Activated CD4-positive, alpha-beta T cell treated with anti-CD3 and anti-CD28 coated beads, Interleukin-10, Interleukin-2, amounts not matched to agents 100 ng/mL and 50 ng/mL, durations not matched to agents 16 hours and 8 hours (primary cell): ENCODE data around the gene NDST3.

Experiments
- DNase-seq: peaks from one replicate; pipeline ENCODE4 v3.0.0-alpha.2; 2020

The NDST3 gene

DNA sequence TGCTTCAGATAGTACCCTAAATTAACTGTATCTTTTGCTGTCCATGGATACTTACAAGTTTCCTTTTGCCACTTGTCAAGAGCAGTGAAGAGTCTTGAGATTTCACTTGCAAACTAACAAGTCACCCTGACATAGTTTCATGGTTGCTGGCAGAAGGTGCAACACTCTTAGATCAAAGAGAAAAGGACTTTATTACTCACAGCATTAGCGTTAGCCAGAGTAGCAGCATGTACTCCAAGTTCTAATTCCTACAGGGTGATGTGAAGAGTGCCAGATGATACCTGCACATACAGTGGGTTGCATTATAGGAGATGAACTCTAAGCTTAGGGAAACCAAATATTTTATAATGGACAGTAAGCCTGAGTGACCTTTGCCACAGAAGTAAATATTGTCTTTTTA, 47.9 kb downstream of the NDST3 start:
- no peak for DNase-seq

DNA sequence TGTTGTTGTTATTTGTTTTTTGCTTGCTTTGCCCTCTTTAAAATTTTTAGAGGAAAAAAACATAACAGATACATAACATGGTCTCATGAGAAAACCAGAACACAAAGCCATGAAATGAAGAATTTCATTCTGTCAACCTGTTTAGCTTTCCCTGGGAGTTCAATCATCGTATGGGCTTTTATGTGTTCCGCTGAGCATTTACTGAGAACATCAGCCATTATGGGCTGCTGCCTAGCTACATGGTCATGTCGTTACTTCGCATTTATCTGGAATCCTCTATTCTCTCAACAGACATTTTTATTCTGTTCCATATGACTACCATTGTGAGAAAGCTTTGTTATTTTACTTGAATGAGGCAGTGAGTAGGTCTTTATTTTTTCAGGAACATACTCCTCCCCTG, 51.4 kb downstream of the NDST3 start:
- DNase-seq = no peak

DNA sequence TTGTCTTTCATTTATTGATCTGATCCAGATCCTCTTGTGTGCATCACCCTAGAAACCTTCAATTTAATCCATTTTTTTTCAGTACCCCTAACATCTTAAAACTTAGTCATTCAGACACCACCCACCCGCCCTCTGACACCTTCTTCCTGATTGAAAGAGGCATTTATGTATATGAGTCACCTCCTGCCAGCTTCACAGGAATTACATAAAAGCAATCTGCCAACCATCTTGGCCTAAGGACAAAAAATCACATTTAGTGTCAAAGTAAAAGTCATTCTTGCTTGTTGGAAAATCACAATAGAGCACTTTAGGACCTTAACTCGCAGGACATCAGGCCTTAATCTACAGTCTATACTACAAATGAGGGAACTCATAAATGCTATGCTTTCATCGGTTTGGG, 52.1 kb downstream of the NDST3 start:
- DNase-seq = peak; percentile 16

DNA sequence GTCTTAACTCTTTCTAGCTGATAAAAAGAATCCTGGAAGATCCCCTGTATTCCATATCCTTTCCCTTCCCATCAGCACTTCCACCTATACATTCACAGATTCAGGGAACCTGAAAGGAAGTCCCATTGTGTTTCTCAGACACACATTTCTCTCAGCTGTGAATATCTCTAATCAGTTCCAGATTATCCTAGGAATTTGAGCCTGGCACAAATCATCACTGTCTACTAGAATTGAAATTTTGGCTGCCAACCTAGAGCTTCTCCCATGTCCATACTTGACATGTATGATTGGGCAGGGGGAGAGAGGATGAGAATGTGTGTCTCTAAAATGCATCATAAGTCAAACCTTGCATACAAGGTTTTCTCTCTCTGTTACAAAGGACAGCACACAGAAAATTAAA, 53.1 kb downstream of the NDST3 start:
- no peak for DNase-seq

DNA sequence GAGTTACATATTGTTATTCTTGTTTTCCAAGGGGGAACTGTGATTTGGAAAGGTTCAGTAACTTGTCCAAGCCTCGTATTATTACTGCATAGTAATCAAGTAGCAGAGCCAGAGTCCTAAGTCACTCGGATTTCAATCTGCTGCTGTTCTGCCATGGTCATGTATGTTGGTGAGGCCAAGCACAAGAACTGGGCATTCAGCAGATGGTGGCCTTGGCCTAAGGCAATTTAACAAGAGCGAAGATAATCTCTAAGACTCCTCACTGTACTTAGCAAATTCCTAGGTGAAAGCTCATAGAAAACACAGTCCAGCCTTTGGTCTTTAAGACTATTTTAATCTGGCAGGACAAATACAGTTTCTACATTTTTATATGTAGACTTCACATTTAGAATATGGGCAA, 64.8 kb downstream of the NDST3 start:
- no peak for DNase-seq

DNA sequence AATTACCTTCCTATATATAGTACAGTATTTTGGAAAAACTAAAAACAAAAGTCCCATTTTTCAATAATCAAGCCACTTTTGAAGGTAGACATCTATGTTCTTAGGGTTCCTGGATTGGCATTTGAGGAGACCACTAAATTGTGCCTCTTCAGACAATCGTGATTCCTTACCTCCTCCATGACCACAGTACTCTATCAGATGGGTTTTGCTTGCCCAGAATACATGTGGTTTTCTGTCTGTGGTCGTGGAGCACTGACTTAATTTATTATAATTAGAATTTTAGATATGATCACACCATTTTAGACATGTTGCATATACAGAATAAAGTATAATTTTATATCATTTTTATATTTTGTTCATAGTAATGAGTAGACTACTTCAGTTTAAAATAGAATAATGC, 67.9 kb downstream of the NDST3 start:
- no peak for DNase-seq

DNA sequence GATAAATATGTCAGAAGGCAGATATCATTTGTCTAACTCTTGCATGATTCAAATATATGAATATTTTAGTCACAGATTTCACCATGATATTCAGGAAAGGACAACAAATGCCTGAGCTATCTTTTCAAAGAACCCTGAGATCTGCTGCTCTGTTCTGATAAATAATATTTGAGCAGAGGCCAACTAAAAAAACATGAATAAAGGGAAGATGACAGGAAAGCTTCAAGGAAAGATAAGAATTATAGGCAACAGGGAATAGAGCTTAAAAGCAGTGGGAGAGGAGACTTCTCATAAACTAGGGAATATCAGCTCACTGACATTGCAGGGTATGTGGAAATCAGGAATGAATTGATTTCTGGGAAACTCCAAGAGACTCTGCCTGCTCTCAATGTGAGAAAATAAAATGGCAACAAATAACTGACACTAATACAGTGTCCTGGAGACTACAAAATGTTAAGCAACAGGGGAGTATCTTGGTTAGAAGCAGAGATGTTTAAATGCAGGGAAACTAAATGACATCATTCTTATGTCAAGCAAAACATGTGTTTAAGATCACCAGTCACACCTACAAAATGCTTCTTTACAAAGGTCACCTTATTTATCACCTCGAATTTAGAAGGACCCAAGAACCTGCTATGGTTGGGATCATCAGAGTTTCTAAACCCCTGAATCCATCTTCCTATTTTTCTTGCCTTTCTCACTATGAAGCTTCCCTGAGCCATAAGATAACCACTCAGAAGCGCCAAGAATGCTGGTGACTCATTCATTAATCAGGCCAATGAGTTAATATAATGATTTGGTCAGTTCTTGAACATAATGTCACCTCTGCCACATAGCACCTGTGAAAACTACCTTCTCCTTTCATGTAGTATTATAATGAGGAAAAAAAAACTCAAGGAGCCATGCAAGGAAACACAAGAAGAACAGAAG, 78.1 kb downstream of the NDST3 start:
- no peak for DNase-seq

DNA sequence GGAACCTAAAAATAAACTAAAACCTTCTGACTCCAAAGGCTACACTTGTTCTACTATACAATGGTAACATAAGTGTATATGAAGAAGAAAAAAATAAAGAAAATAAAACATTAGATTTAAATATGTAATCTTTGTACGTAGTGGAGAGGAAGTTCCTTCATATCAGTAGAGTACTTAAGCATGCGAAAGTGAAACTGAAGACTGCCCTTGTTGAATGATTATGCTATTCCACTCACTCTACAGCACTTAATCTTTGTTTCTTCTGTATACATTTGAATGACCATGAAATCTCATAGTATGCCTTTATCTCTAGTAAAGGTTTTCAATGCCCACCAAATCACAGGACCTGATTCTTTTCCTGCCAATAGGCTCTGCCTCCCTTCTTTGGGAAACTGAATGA, 78.9 kb downstream of the NDST3 start:
- no peak for DNase-seq

DNA sequence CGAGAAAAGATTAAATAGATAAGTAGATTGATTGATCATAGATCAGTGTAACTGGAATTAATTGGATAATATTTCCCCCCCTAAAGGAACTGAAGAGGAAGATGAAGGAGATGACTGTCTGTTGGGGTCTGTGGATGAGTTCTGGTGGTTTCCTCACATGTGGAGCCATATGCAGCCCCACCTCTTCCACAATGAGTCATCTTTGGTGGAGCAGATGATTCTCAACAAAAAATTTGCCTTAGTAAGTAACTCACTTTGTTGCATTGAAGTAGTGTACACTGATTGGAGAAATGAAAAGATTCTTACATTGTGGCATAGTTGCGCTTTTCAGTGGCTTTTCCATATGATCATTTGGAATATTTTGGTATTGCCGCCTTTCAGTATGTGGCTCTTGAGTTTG, 80.4 kb downstream of the NDST3 start:
- no peak for DNase-seq

DNA sequence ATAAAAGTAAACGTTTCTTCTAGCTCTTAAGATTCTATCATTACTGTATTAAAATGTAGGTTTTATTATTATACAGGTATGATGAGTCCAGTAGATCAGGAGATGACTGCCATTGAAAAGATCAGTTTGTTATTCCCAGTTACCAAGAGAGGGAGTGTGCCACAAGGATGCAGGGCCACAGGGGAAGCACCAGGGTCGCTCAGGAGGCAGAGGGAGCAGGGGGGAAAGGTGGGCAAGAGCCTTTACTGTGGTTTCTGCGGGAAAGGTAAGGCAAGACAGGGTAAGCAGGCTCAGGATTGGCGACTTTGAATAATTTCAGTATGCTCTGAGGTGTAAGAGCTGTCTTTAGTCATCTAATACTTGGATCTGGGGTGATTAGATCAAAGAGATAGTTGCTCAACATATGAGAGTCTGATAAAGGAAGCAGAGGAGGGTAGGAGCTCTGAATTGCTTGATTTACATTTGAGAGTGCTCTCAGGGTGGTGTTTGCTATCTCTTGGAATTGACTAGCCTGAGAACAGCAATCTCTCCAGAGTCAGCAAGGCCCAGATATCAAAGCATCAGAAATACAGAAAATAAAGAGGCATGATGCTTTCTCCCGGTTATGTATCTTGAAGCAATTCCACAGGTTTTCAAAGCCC, 86.0 kb downstream of the NDST3 start:
- DNase-seq = no peak

DNA sequence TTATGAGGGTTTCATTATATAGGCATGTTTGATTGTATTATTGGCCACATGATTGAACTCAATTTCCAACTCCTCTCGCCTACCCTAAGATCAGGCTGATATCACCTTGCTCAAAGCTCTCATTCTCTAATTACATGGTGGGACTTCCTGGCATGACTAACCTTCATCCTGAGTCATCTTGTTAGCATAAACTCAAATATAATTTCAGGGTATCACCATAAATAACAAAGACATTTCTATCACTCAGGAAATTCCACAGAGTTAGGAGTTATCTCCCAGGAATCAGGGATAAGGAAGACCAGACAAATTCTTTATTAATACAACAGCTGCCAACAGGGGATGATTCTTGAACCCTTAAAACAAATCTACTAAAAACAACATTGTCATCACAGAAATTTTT, 90.7 kb downstream of the NDST3 start:
- DNase-seq = no peak

DNA sequence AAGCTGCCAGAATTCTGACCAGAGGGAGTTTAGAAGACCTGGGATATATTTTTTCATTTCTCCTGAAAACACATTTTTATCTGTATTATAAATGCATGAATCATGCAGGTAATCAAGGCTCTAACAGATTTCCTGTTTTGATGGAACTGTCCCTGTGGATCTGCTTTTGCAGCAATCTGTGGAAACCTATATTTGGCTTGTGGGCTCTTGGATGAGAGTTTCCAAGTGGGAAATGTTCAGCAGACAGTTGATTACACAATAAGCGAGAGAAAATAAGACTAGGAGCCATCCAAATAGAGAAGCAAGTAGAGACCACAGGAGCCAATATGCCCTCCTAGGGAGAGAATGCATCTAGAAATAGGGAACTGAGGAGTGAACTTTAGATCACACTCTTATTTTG, 105.0 kb downstream of the NDST3 start:
- no peak for DNase-seq

DNA sequence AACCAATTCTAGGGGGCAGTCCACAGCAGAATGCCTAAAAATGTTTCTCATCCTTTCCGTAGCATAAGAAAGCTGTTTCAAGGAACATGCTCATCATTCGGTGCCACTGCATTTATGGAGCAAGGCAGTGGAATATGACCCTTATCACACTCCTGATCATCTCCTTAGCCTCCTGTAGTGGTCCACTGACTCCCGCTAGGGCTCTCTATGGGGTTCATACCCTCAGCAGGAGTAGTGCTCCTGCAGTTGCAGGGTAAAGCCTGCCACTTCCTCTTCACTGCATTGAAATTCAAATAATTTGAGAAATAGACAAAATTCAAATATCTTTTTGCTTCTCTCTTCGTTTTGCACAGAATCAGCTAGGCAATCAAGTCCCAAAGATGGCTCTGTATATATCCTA, 107.0 kb downstream of the NDST3 start:
- no peak for DNase-seq

DNA sequence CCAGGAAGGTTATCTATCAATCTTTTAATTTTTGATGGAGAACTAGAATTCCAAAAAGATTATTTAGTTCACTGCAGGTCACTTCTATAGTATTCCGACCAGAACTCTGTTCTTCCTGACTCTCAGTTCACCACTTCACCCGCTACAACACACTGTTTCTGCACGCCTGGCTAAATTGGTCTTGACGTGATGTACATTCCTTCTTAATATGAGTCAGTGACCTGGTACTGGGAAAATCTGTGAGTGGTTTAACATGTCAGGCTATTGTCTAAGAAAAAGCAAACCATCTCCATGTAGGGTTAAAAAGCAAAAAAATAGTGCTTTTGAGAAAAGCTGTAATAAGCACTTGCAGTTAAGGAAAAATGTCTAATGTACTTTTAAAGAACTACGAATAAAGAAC, 120.4 kb downstream of the NDST3 start:
- DNase-seq = no peak

DNA sequence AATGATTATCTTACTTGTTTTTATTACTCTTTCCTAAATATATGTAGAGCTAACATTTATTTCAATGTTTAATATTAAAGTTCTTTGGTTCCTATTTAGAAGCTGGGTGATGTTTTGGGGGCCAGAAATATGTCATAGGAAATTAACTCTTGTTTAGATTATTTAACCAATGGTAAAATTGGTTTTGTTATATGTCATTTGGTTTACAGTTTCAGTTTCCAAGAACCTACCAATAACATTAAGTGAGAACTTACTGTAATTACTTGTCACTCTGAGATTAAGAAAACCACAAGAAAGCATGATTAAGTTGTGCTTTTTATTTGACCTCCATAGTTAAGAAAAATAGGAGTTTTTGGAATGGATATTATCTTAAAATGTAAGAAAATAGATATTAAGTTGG, 121.2 kb downstream of the NDST3 start:
- DNase-seq = no peak

DNA sequence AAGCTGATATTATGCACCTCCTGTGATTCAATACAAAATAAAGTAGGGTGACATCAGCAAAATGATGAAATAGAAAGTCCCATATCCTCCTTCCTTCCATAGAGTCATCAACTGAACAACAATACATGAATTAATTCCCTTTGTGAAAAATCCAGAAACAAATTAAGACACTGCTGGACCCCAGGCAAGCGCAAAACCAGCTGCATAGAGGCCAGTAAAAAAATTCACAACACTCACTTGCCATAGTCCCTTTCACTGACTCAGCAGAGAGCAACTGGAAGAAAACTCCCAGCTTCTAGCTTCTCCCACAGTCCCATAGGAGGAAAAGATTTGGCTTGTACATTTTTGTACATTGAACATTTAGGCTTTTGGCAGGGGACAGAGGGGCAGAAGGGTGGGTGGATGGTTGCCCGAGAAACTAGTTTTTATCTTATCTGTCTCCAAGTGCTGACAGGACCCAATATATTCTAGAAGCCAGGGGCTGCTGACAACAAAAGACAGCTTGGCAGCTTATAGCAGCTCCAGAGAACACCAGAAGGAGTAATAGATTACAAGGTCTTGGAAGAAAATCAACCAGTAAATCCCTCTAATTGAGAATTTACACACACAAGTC, 124.6 kb downstream of the NDST3 start:
- no peak for DNase-seq

DNA sequence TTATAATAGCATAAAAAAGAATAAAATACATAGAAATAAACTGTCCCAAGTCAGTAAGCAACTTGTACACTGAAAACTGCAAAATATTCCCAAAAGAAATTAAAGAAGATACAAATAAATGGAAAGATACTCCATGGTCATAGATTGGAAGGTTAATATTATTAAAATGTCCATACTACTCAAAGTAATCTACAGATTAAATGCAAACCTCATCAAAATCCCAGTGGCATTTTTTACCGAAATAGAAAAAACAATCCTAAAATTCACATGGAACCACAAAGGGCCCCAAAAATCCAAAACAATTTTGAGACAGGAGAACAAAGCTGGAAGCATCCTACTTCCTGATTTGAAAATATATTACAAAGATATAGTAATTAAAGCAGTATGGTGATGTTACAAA, 133.0 kb downstream of the NDST3 start:
- DNase-seq = no peak

DNA sequence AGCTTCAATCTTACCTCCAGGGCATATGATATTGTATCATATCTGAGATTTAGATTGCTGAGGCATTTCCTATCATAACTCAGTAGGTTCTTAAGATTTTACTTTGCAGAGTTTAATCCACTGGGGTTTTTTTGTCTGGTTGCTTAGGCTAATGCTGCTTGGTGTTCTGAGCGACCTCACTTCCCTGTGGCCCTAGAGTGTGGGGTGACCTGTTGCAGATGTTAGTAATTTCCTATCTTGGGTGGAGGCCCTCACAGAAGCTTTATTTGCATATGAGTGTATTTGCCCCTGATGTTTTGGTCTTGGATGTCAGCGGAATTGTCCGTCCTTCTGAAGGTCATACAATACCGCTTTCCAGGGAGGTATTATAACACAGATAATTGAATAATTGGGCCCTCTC, 137.1 kb downstream of the NDST3 start:
- DNase-seq = no peak

DNA sequence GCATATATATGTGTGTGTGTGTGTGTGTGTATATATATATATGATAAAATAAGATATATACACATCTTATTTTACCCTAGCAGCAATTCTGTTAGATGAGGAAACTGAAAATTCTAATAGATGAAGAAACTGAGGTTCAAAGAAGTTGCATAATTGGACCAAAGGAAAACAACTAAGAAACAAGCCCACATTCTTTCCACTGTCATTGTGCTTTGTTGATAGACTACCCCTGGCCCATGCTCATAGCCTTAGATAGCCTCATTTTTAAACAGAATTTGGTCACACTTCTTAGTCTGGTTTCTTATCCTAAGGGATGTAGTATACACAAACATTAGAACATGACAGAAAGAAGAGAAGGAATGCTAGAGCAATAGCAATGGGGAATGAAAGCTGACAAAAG, 138.8 kb downstream of the NDST3 start:
- no peak for DNase-seq

DNA sequence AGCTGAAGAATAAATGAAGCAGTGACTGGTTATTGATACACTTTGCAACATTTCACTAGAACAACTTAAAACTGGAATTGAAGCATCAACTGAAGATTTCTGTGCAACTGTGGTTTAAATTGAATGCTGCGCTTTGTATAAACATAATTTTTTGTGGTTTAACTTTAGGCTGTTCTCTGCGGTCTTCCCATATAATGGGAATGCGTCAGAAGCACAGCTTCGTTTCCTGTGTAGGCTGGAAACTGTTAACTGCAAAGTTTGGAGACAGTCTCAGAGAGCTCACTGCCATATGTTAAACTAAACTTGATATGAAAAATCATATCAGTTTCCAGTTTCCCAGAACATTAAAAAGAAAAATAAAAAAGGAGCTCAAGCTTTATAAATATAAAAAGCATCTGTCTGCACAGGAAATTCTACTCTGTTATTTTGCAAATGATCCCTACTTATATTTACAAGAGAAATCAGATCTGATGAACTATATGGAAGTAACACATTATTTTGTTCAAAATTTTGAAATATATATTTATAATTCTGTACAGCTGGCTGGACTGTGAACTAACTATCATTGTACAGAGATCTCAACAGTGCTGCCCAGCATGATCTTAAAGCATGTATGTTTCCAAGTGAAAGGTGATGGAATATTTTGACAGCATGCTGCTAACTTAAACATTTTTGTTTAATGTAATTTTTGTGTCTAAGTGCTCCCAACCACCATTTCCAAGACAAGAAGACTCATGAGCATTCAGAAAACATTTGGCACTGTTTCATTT, 139.9 kb downstream of the NDST3 start:
- peak; percentile 5 for DNase-seq

DNA sequence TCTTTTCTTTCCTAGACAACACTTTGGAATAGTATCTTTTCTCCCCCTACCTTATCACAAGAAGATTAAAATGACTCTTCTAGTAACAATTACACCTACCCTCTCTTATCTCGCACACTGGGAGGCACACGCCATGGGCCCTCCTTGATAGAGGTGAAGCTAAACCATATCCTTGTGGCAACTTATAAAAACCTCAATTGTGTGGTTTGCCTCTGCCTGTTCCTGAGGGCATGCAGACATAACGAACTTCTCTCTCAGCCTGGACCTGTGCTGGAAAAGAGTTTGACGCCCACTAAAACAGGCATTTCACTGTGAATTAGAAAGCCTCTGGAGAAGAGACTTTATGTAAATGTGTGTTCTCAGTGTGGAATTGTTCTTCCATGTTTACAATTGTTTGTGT, 141.2 kb downstream of the NDST3 start:
- DNase-seq = no peak

DNA sequence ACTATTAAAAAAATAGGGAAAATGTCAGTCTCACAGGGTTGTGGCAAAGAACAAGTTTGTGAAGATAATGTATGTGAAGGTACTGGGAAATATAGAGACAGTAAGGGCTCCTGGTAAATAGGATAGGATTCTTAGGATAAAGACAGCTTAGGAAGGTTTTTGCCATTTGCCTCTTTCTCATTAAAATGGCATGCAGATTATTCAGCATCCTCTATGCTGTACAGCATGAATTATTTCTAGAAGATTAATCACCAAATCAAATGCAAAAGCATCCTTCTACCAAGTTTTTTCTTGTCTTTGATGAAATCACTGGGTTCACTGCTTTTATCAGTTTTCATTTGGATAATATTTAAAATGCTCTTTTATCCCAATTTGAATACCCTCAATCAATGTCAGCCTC, 142.8 kb downstream of the NDST3 start:
- DNase-seq = no peak

DNA sequence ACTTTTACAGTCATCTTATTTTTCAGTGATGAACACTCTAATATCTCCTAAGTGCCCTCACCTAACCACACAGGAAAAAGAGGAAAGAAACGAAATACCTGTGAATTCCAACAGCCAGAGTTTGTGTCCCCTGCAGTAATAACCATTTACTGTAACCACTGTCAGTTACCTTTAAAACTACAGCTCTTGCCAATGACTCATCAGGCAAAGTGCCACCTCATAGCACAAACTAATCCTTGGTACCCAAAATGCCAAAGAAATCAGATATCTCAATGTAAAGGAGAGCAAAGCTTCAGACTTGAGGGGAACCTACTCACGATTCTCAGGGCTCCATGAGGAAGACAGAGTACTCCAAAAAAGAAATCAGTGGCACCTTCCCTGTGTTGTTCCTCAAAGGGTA, 146.5 kb downstream of the NDST3 start:
- no peak for DNase-seq
